Measurements from ENCODE around the gene EXO1.

GRCh38 chr1:241813768-241814320, 34.2 kb upstream of the EXO1 start:
- TF ChIP-seq CTCF (IDR thresholded peaks at IDR 0.05) (no peak), POLR2A (IDR thresholded peaks at IDR 0.05) (no peak)

Data from Peyer's patch (tissue), 4 donors.